Coronary artery (tissue), 2 donors: ENCODE measurements around the gene RERE.

Source experiments
- DNase-seq: peaks from one replicate; pipeline ENCODE4 v3.0.0-alpha.2; 2017; ENCODE audit warnings: low spot score
- H3K27ac ChIP-seq, 2 donors: fragments of 200-600 bp; sonication (generic); one replicate each; pipeline ENCODE4 v1.5.1; 2016 to 2019
- H3K4me3 ChIP-seq: fragments of 200-600 bp; sonication (generic); 2 replicates; pipeline ENCODE4 v1.5.1; 2016; ENCODE audit warnings: mild to moderate bottlenecking, moderate library complexity
- TF ChIP-seq, protein P1 (sequence below): fragments of 200-600 bp; sonication (generic); IDR thresholded peaks from one replicate; pipeline ENCODE4 v1.5.1; 2019; ENCODE audit warnings: antibody characterized with exemption

RERE gene

DNA sequence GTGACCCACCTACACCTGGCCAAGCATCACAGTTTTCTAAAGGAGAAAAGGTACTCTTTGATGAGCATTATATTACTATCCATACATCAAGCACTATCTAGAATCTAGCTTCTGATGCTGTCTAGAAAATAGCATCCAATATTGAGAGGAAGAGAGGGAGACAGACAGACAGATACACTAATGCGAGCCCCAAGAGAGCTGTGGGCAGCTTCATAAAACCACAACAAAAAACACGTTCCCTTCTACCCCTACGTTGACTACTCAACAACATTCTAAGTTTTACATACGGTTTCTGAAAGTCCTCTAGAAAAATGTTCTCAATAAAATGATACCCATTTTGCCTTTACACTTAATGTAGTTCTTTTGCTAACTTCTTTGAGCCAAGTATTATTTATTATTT, 277.8 kb downstream of the RERE start:
- Histone ChIP-seq H3K4me3 (no peak overlapping the region), H3K27ac (no peak overlapping the region)
- TF ChIP-seq, protein P1, sequence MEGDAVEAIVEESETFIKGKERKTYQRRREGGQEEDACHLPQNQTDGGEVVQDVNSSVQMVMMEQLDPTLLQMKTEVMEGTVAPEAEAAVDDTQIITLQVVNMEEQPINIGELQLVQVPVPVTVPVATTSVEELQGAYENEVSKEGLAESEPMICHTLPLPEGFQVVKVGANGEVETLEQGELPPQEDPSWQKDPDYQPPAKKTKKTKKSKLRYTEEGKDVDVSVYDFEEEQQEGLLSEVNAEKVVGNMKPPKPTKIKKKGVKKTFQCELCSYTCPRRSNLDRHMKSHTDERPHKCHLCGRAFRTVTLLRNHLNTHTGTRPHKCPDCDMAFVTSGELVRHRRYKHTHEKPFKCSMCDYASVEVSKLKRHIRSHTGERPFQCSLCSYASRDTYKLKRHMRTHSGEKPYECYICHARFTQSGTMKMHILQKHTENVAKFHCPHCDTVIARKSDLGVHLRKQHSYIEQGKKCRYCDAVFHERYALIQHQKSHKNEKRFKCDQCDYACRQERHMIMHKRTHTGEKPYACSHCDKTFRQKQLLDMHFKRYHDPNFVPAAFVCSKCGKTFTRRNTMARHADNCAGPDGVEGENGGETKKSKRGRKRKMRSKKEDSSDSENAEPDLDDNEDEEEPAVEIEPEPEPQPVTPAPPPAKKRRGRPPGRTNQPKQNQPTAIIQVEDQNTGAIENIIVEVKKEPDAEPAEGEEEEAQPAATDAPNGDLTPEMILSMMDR, result no peak
- DNase-seq, result no peak

DNA sequence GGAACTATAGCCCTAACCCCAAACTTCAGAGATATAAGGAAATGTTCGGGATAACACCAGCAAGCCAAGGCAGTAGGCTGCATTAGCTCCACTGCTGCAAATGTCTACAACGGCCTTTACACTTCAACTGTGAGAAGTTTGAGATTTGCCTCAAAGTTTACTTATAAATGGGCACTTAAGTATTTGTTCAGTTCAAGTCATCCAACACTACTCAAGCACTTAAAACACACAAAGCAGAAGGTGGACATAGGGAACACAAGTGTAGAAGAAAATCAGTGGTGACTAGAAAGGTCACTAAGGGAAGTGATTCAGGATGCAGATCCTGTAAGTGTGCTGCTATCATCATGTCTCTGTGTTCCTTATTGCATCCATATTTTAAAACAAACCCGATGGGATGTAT, 278.9 kb downstream of the RERE start:
- no peak for DNase-seq
- no peak overlapping the region for H3K27ac ChIP-seq
- no peak overlapping the region for H3K4me3 ChIP-seq
- TF ChIP-seq, protein P1, result no peak

DNA sequence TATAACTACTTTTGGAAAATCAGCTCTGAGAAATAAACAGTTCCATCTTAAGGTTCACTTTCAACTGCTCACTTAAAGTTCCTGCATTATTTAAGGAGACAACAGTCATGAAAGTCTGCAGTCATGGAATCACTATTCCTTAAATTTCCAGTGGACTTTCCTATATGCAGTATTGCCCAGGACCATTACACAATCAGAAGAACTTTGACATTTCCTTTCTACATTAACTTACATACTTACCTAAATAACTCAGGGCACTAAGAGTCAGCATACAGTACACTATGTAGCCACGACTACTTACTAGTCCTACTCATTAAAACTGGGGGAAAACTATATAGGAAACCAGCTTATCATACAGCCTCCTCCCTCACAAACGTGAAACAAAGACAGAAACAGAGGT, 279.4 kb downstream of the RERE start:
- TF ChIP-seq, protein P1, result no peak
- no peak overlapping the region for H3K27ac ChIP-seq
- no peak overlapping the region for H3K4me3 ChIP-seq
- DNase-seq, result no peak

DNA sequence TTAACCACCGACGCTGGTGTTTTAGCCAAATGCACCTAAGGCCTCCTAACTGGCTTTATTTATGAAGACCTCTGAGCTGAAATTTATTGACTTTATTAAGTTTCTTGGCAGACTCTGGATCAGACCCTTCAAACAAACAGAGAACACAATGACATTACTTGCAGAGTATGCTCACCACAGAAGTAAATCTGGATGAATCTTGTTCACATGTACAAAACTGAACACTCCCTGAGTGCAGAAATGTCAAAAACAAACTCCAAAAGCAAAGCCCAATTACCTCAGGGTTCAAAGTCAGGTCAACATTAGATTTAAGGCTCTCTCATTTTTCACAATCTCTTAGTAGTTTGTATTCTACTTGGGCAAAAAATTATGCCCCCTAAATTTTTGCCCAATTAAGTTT, 280.9 kb downstream of the RERE start:
- Histone ChIP-seq H3K27ac (no peak overlapping the region), H3K4me3 (no peak overlapping the region)
- DNase-seq, result no peak
- TF ChIP-seq, protein P1, result no peak

DNA sequence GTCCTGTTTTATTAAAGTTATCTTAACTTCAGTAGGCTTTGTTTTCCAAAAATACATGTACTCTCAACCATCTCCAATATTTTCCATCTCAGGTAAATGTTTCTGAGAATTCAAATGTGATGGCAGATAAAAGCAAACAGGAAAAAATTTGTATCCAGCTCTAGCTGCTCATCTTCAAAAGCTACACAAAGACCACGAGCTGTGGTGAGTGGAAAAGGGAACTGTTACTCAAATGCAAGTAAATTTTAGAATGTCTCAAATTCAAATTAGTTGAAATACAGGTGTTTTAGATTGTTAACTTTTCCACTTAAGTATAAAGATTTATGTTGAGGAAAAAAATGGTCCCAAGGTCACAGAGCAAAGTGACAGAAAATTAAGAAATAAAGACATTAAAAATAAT, 283.5 kb downstream of the RERE start:
- Histone ChIP-seq H3K4me3 (no peak overlapping the region), H3K27ac (no peak overlapping the region)
- TF ChIP-seq, protein P1, result no peak
- no peak for DNase-seq

DNA sequence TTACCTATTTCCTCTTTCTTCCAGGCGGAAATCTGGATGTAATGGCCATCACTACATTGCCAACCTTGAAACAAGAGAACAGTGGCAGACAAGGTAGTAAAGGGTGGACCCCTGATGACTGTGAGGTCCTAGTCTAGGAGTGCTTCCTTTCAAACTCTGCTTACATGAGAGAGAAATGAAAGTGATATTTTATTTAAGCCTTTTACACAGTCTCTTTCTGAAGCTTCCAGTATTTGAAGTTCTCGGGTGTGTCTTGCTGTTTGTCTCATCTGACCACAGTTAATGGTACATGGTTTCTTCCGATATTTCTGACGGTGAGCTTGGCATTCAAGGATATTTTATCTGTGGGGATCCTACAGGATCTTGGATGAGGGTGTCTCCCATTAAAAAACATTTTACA, 284.3 kb downstream of the RERE start:
- no peak for DNase-seq
- Histone ChIP-seq H3K27ac (no peak overlapping the region), H3K4me3 (no peak overlapping the region)
- TF ChIP-seq, protein P1, result no peak

DNA sequence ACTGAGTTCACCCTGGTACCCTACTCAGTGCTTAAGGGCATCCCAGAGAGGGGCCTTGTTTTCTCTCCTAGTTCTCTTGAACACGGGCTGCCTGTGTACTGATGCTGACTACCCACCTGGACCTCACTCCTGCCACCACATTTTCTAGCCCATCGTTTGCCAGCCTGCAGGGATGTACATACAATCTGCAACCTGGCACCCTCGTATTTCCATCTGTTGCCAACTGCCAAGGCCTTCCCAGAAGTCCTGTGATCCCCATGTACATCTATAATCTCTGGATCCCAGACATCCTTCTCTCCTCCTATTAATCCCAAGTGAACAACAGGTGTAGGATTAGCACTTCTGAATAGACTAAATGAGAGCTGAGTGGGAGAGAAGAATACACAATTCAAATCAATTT, 287.5 kb downstream of the RERE start:
- H3K4me3 ChIP-seq, result no peak overlapping the region
- DNase-seq, result no peak
- no peak overlapping the region for H3K27ac ChIP-seq
- TF ChIP-seq, protein P1, result no peak
